Activated CD8-positive, alpha-beta memory T cell treated with anti-CD3 and anti-CD28 coated beads for 1 hour (primary cell): ENCODE results near the gene APPL2.
A peak's percentile ranks its signal among the peaks of the same experiment; 100 is the strongest.

ENCODE experiments used
- DNase-seq, 2 donors: peaks; one replicate each; pipeline ENCODE4 v3.0.0-alpha.2; 2020; ENCODE audit warnings: low read depth in 1 of 2; ENCODE audit errors: extremely low read depth in 1 of 2

APPL2 gene, protein sequence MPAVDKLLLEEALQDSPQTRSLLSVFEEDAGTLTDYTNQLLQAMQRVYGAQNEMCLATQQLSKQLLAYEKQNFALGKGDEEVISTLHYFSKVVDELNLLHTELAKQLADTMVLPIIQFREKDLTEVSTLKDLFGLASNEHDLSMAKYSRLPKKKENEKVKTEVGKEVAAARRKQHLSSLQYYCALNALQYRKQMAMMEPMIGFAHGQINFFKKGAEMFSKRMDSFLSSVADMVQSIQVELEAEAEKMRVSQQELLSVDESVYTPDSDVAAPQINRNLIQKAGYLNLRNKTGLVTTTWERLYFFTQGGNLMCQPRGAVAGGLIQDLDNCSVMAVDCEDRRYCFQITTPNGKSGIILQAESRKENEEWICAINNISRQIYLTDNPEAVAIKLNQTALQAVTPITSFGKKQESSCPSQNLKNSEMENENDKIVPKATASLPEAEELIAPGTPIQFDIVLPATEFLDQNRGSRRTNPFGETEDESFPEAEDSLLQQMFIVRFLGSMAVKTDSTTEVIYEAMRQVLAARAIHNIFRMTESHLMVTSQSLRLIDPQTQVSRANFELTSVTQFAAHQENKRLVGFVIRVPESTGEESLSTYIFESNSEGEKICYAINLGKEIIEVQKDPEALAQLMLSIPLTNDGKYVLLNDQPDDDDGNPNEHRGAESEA

DNA sequence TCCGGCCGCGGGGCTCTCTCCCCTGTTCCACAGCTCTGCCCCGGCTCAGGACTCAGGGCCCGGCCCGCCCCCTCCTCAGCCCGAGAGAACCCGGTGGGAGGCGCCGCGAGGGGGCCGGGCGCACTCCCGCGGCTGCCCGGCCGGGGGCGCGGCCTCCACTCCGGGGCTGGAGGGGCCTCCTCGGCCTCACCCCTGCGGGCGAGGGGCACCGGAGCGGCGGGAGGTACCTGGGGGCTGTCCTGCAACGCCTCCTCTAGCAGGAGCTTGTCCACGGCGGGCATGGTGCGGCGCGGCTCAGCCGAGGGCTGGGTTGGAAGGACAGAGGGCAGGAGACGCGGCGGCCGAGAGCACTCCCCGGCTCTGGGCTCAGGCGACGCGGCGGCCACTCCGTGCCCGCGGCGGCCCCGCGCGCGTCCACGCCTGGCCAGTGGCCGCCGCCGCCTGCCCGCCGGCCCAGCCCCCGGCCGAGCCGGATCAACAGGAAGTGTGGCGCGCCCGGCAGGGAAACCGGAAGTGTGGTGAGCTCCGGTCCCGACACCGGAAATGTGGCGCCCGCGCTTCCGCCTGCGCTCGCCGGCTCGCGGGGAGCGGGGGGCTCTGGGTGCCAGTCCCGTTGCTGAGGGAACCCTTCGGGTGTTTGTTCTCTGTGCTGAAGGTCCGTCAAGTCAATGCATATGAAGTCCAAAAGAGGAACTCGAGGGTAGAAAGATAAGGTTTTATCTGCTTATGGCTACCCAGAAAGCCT lies at the start of gene APPL2:
Gene APPL2, minus strand, starts transcription at position 443 of the 745 bp plus-strand sequence. Its CDS starts 162 bp downstream, at position 281.
- peak; percentile 38 to 70 for DNase-seq

DNA sequence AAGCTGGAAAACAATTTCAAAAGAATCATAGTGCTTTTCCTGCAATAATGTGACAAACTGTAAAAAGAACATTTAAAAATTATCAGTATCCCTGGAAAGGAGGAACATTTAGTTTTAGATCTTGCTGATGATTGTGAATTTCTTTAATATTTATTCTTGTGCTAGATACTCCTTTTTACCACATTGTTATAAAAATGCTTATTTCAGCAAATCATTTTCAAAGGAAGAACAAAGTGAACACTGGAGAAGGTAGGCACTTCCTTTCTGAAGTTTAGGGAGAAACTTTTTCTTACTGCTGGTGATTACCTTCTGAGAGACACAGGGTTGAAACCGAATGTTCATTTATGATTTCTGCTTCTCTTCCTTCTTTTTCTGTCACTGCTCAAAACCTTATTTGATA lies 49.4 kb upstream of the APPL2 start:
- no peak for DNase-seq

DNA sequence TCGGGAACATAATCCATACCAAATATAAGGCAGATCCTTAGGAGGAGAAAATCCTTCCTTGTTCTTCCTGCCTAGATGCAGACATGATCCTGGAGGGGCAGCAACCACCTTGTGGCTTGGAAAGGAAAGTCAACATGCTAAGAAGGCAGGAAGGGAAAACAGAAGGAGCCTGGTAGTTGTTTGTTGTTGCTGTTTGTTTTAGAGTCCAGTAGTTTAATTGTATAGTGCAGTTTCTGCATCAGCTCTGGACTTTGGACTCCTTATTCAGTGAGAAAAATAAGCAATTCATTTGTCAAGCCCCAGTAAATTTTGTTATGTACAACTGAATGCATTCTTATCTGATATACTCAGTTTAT lies 45.7 kb upstream of the APPL2 start:
- DNase-seq, result no peak

DNA sequence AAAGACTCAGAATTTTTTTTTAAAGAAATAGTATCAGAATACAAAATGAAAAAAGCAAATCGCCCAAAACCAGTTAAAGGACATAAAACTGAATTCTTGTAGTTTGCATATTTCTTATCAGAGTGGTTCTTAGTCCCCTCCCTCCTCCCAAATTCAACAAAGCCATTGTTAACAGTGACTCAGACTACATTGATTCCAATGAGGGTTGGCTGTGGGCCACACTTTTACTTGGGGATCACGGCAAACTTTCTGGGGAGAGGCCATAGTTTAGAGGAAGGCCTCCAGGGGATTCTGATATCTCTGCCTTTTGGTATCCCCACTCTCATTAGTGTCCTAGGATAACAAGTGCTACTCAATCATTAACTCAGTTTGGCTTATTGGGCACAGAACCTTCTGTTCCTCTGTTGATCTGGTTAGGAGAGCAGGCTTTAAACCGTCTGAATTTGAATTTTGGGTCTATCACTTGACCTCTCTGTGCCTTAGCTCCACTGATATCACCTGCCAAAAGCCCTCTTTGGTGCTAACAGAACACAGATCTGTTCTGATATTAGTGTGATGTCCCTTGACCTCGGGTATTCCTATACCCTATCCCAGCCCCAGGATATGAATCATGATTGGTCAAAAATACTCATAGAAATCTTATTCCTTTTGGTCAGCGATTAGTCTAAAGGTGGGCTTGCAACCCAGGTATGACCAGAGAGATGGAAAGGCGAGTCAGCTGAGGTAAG lies 45.2 kb upstream of the APPL2 start:
- DNase-seq, result no peak

DNA sequence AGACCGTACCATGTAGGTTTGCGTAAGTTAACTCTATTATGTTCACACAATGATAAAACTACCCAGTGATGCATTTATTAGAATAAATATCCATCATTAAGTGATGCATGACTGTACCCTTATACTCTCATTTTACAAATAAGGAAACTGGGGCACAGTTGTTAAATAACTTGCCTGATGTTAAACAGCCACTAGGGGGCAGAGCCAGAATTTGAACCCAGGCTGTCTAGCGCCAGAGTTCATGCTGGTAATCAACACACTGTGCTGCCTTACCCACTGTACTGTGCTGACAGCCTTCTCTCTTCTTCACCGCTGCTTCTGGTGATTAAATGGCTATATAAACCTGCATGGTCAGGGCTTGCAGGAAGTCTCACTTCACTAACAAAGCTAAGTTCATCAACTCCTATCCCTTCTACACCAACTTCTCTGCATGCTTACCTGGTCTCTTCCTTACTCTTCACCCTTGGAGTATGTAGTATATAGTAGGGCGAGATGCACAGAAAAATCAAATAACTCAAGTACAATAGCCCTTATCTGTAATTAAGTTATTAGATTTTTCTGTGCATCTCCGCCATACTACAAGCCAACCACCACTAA lies 43.6 kb upstream of the APPL2 start:
- DNase-seq, result peak in 1 of 2 donors; percentile 5

DNA sequence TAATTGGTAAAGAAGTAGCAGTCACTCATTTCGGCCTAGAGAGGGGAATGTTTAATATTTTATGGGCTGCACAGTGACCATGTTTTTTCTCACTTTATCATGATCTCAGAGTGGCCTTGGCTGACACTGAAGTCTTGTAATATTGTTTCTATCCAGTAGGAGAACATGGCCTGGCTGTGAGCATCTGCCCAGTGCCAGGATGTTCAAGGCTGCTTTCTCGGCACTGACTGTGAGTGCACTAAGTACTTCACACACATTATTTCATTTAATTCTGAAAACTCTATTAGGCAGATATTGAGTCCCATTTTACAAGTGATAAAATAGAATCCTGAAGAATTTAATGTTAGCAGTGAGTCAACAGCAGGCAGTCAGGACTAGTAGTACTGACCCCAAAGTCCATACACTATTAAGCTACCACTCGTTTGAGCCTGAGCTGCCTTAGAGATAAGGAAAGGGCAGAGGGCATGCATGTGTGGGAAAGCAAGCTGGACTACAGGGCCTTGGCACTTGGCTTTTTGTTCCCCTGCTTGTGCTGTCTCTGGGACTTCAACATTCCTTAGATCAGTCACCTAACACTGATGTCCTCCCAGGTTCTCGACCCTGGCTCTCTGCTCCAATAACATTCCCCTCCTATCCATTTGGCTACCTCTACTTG lies 42.2 kb upstream of the APPL2 start:
- no peak for DNase-seq

DNA sequence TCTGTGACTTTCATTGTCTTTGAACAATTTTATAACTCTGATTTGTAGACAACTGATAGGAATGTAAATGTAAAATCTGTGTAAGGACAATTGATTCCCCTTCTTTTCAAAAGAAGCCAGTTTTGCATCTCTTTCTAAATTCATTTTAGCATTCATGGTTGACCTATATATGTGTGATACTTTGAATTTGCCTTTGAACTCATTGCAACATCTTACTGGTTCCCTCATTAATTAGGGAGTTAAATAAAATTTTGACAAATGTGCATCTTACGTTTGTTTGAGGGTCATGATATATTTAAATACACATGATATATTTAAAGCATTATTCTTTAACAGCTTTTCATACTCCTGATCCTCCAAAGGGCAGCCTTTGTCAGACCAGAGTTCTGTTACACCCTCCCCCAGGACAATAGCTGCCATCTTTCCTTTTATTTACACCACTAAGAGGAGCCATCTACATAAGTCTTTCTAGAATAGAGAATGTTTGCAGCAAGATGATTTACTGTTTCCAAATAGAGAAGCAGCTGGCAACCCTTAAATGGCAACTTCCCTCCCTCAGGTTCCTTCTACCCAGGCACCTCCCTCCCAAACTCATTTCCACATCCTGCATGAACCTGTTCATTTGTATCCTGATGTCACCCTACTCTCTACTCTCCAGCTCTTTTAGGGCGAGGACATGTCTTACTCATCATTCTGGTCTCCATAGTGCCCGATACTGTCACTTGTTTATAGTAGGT lies 40.2 kb upstream of the APPL2 start:
- DNase-seq, result no peak

DNA sequence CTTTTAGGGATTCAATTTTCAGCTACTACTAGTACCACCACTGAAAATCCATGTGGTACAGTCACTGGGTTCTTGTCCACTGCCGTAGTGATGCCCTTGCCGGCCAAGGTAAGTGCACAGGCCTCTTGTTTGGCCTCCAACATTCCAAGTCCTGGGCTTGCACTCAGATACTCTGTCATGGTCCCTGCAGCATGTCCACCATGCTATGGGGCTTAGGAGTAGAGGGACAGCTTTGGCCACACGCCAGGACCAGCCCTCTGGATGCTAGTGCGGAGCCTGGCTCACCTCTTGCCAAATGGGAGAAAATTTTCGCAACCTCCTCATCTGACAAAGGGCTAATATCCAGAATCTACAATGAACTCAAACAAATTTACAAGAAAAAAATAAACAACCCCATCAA lies 38.6 kb upstream of the APPL2 start:
- no peak for DNase-seq

DNA sequence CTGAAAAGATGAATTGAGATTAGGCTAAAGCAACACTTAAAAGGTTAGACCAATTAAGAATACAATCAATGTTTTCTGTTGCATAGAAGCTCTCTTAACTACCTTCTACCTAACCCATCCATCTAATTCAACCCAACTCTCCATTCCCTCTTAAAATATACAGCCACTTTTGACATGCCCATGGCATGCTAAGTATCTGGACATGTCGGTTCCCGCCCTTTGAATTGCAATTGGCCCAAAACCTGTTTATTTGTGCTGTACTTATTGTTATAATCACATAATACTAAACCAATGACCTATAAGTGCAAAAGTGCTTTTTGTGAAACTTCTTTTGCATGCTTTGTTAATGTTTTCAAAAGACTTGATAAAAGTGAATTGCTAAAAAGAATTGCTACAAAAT lies 37.6 kb upstream of the APPL2 start:
- no peak for DNase-seq

DNA sequence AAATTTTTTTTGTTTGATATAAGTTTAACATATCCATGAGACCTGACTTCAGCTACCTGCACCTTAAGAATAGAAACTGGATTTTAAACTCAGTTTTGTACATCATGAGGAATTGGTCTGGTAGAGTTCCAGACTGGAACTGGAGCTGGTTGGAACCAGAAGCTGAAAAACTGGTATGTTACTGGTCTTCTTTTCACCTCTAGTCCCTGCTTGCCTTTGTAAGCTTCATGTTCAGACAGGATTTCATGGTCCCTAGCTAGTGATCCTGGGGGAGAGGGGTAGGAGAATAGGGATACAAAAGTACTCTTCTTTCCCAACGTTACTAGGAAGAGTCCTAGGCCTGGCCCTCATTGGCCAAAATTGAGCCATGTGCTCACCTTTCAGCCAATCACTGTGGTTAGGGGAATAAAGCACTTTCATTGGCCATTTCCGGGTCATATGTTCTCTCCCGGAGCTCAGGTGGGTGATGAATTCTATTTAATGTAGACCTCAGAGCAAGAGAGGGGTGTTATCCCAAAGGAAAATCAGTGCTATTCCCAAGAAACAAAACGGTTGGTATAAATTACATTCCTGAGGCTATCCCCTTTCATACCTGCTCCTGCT lies 36.9 kb upstream of the APPL2 start:
- DNase-seq, result no peak

DNA sequence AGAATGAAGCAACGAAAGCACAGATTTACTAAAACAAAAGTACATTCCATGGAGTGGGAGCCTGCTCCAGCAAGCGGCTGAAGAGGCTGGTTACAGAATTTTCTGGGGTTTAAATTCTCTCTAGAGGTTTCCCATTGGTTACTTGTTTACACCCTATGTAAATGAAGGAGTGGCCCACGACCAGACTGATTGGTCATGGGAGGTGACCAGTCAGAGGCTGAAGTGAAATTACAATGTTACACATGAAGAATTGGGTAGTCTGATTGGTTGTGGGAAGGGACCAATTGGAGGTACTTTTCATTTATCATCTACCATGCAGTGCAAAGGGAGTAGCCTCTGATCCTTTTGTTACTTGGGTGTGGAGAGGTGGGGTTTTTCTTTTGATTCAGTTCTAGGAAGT lies 36.2 kb upstream of the APPL2 start:
- DNase-seq, result no peak

DNA sequence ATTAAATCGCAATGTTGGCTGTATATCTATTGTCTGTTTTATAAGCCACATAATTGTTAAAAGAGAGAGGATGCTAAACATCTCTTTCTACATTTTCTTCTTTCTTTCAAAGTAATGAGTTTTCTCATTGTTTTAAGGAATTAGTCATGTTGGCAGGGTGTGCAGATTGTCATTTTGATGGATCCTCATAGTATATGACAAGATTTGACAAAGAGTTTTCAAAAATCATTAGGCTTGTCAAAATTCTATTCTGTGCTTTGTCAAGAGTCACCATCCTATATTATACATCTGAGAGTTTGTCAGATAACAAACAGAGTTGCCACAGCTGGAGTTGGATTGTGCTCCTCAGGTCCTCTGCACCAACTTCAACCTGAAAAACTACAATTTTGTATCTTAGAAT lies 35.4 kb upstream of the APPL2 start:
- DNase-seq, result no peak

DNA sequence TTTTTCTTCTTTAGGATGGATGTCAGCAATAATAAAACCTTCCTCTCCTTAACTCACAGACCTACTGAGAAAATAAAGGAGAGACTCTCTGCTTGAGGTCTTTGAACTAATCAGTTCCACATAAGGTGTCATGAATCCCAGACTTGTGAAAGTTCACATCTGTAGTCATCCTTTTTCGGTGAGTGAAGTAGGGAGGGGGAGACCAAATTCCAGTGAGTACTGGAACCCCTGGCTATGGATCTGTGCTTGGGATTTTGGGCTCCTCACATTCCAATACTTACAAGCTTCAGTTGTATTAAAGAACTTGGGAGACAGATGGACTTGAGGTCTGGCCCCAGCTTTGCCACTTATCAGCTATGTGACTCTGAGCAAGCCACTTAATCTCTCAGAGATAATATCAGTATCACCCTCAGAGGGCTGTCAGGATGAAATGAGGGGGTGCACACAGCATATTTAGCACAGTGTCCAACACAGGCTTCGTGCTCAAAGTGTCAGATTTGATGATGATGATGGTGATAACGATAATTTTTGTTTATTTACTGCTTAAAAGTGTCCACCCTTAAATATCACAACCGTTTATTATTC lies 34.8 kb upstream of the APPL2 start:
- no peak for DNase-seq

DNA sequence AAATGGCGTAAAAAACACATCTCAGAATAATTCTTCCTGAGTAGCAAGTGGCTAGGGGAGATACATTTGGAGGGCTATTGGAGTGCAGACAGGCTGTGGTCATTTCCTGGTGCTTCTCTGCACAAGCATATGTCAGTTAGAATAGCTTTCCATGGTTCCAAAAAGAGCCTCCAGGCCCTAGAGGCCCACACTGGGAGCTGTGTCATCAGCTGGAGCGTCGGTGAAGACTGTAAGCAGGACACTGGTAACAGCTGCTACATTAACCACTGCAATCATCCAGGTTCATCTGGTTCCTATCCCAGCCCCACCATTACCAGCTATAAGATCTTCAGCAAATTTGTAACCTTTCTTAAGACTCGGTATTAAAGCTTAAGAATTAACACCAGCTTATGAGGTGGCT lies 31.7 kb upstream of the APPL2 start:
- no peak for DNase-seq

DNA sequence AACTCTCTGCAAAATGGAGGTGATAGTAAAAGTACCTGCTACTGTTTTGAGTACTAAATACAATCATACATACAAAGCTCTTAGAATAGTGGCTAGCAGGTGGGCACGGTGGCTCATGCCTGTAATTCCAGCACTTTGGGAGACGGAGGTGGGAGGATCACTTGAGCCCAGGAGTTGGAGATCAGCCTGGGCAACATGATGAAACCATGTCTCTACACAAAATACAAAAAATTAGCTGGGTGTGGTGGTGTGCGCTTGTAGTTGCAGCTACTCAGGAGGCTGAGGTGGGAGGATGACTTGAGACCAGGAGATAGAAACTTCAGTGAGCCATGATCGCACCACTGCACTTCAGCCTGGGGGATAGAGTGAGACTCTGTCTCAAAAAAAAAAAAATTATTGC lies 28.8 kb upstream of the APPL2 start:
- no peak for DNase-seq

DNA sequence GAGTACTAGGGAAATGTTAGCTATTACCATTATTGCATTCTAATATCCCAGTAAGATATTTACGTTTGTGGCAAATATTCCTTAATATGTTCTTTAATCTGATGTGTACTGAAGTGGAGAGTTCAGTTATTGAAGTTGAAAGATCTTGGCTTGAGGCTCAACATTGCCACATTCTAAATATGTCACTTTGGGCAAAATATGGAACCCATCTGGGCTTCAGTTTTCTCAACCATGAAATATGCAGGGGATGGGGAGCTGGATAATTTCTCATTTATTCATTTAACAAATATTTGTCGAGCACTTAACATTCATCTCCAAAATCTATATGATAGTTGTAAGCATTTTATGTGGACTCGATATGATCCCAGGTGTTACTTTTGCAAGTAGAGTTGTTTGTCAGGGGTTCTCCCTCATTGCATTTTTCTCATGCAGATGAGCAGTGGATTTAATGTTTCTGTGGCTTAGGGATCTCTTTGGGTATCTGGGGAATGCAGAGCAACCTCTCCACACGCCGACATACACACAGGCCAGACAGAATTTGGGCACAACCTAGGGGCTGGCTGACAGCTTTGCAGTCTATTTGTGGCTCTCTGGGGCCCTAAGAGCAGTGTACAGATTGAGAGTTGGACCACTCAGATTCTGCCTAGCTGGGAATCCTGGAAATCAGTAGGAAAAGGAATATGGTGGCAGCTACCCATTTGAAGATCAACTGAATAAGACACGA lies 26.6 kb upstream of the APPL2 start:
- no peak for DNase-seq

DNA sequence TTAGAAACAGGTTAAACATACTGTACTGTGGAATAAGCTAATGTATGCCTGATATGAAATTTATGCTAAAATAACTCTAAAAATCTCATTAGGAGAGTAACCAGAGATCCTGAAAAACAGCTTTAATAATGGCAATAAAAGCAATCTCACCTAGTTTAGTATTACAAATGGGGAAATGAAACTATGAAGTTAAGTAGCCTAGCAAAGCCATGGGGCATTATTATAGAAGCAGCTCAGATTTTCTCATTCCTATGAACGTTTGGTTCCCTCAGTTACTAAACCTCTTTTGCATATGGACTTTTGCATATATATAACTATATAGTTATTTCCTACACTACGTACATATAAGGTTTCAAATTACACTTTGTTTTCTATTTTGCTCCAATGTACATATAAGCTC lies 25.0 kb upstream of the APPL2 start:
- DNase-seq, result no peak

DNA sequence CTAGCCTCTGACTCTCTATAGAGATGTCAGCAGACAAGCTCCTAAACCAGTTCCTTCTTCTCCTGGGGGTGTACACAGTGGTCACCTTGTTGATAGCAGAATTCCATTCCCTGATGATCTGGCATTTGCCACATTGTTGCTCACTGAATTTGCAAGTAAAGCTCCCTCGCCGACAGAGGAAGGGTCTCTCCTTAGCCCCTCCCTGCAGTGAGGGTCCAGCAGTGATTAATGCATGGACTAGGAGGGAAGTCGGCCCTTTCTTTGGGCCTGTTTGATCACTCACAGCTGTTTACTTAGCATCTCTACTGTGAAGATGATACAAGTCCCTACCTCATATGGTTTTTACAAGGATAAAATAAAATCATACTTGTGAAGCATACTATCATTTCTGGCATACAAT lies 23.3 kb upstream of the APPL2 start:
- DNase-seq, result no peak
